ENCODE results near the gene GCSH.

GCSH gene

DNA sequence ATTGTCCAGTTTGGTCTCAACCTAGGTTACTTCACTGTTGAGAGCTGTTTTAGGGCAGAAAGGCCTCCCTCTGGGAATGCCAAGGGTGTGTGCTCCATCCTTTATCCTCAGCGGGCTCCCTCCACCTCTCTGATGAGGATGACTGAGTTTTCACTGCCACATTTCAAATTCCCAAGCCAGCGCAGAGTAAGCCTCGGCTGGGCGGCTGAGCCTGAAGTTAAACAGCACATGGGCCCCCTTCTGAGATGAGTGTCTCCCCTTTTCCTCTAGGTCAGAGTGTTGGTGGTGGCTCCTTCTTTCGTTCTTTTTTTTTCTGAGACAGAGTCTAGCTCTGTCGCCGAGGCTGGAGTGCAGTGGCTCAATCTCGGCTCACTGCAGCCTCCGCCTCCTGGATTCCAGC, 5.5 kb upstream of the GCSH start:
- DNase-seq (ENCODE audit: low read depth in 2 of 2) = no peak

DNA sequence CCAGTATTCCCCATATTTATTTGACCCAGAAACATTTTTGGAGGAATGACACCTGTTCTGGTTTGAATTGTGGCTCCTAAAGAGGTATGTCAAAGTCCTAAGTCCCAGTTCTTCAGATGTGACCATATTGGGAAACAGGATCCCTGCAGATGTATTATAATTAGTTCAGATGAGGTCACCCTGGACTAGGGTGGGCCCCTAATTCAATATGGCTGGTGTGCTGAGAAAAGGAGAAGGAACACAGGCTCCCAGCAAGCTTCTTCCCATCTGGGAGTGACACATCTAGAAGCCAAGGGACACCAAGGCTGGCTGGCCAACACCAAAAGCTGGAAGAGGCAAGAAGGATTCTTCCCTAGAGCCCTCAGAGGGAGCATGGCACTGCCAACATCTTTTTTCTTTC, 3.8 kb upstream of the GCSH start:
- DNase-seq (ENCODE audit: low read depth in 2 of 2) = no peak

DNA sequence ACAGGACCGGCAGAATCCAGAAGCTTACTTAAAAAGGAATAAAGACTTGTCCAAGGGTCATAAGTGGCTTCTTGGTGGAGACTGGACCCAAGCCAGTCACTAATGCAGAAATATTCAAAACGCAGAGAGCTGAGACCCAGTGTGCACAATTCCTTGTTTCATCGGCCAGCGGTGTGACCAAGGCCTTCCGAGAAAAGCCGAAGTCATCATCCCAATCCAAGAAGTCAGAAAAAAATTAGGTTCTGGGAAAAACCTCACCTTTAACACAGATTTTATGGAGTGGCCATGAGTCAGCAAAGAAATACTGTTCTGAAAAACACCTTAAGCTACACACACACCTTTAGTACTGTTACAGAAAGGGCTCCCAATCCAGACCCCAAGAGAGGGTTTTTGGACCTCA, 1.0 kb upstream of the GCSH start:
- DNase-seq (ENCODE audit: low read depth in 2 of 2) = no peak

DNA sequence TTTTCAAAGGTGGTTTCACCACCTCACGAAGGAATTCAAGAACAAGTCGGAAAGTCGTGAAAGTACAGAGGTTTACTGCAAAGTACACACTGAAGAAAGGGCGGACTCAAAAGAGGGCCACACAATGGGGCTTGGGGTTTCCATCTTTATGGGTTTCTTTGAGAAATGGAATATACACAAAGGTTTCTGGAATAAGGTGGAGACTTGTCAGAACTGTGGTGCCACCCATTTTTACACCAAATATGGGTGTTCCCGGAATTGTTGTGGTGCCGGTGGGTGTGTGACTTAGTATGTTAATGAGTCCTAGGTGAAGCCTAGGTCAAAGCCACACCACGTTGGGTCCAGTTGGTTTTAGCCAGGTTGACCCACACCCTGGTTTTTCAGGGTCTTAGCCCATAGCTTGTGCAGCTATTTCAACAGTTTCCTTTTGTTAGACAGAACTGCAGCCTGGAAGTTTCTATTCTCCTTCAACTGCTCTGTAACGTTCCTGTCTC, 567 bp upstream of the GCSH start:
- DNase-seq (ENCODE audit: low read depth in 2 of 2) = no peak

DNA sequence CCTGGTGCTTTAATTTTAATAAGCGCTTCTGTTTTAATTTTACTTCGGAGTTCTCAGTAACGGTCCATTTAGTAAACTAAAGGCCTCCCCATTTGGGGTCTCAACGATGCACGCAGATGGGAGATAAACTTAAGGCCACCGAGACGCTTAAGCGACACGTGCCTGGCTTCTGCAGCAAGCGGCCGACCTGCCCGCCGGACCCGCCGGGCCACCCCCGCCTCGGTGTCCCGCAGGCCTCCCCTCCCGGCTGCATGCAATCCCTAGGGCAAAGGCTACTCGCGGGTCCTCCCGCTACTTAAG, 592 bp downstream of the GCSH start:
- no peak for DNase-seq (ENCODE audit: low read depth in 2 of 2)

DNA sequence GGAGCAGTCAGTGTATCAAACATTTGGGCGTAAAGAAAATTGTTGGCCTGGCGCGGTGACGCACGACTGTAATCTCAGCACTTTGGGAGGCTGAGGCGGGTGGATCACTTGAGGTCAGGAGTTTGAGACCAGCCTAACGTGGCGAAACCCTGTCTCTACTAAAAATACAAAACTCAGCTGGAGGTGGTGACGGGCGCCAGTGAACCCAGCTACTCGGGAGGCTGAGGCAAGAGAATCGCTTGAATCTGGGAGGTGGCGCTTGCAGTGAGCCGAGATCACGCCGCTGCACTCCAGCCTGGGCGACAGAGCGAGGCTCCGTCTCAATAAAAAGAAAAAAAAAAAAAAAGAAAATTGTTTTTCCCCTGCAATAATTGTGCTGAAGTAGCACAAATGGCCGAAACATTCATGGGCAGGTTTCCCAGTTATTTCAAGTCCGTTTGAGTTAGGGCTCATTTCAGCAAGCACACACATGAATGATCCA, 1.4 kb downstream of the GCSH start:
- no peak for DNase-seq (ENCODE audit: low read depth in 2 of 2)

DNA sequence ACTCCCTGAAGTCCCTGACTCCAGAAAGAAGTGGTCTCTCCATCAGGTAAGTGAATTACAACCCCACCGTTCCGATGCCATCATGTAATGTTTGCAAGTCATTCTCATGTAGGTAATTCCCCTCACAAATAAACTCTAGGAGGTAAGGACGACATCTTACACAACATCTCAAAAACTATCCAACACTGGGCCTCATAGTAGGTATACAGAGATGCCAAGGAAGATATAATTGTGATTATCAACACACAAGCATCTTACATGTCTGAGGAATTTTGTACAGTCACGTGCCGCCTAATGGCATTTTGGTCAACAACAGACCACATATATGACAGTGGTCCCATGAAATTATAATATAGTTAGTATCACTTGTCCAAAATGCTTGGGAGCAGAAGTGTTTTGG, 7.4 kb downstream of the GCSH start:
- DNase-seq (ENCODE audit: low read depth in 2 of 2) = no peak

DNA sequence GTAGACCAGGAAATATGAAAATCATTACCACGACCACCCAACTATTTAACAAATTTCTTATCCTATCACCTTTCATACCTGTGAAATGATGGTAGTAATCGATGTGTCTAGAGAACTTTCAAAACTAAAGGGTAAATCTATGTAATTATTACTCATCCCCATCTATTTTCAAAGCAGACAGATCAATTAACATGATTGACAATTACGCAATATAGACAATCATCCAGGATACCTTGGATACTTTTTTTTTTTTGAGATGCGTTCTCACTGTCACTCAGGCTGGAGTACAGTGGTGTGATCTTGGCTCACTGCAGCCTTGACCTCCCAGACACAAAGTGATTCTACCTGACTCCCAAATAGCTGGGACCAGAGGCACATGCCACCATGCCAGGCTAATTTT, 15.2 kb downstream of the GCSH start:
- DNase-seq (ENCODE audit: low read depth in 2 of 2) = no peak

DNA sequence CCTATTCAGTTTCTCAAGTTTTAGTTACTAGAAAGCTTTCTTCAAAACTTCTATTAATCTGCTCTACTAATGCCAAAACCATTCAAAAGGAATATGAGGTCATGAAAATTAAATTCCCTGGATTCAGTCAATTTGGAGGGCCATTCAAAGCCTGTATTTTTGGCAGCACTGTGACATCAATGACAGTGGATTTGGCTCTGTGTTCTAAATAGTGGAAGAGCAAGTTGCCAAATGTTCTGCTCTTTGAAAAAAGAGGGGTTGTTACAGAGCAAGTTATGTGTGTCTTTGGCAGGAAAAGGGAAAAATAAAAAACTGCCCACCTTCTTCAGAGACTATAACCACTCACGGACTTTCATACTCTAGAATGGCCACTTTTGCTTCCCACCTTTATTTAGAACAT, 16.0 kb downstream of the GCSH start:
- DNase-seq (ENCODE audit: low read depth in 2 of 2) = no peak

DNA sequence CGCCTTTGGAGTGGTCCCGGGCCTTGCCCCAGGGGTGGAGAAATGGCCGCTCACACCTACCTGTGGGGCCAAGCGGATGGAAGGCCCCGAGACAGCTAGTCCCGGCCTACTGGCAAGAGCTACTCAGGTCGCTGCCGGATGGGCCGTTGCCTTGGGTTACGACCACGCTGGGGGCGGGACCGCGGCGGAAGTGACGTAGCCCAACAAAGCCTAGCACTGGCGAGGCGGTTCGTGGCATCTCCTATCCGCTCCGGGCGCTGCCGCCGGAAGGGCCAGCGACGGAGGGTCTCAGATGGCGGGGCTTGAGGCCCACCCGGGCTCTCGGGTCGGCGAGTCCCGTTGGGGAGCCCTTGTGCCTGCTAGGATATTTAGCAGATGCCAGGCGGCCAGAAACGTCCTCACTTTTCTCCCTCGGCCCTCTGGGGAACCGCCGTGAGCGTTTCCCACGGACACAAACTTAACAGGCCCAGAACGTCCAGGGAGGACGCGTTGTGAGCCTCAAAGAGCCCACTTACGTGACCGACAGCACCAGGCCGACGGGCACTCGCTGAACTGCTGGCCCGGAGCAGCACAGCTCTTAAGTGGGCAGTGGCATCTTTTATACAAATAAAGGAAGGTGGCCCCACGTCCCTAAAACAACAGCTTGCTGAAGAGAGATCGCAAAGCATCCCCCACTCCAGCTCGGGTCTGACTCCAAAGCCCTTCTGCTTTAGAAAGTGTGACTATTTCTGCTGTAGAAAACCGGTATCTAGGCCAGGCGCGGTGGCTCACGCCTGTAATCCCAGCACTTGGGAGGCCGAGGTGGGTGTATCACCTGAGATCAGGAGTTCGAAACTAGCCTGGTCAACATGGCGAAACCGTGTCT, 18.9 kb downstream of the GCSH start, which contains the start of gene C16orf46:
TSS of gene C16orf46 (minus strand) at position 163 of the 865 bp plus-strand sequence. CDS start 13,283 bp downstream, outside the sequence.
- DNase-seq (ENCODE audit: low read depth in 2 of 2) = peak; percentile 84 to 95

DNA sequence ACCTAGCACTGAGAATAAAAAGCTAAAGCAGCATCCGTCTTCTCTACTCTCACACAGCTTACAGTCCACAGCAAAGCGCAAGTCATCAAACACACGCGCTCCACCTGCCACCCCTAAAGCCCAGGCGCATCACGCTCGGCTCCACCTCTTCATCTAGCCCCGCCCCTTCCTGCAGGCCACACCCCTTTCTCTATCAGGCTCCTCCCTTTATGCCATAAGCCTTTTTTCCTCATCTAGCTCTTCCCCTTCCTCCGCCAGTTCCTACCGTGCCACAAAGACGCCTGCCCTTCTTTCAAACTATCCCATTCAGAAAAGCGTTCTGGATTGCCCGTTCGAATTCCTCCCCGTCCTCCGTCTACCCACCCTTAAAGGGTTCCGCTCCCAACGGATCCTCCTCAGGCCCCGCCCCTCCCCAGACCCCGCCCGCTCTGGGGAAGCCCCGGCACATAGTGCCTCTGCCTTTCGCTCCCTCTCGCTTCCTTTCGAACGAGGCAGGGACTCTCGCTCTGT, 19.6 kb downstream of the GCSH start:
- DNase-seq (ENCODE audit: low read depth in 2 of 2) = peak; percentile 86 to 98

DNA sequence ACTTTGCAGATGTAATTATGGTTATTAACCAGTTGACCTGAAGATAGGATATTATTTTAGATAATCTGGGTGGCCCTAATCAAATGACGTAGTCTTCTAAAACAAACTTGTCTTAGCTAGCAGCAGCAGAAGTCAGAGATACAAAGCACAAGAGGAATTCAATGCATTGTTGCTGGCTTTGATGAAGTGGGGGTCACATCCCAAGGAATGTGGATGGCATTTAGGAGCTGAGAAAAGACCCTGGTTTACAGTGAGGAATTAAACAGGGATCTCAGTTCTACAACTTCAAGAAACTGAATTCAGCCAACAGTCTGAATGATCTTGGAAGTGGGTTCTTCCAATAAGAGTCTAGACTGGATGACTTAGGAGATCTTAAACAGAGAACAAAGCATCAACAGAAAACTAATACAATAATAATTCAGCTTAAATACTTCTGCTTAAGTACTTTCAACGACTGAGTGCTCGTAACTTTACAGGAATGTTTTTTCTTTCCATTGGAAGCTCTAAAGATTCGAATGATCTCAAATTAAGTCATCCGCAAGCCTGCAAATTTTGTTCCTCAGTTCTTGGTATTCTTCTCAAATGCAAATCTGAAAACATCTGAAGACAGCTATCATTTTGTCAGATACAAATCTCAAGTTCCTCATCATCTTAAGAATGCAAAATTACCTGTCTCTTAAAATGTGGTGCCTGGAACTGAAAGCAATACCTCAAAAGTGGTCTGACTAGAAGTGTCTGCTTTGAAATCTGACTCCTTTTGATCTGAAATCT, 22.4 kb downstream of the GCSH start:
- no peak for DNase-seq (ENCODE audit: low read depth in 2 of 2)

DNA sequence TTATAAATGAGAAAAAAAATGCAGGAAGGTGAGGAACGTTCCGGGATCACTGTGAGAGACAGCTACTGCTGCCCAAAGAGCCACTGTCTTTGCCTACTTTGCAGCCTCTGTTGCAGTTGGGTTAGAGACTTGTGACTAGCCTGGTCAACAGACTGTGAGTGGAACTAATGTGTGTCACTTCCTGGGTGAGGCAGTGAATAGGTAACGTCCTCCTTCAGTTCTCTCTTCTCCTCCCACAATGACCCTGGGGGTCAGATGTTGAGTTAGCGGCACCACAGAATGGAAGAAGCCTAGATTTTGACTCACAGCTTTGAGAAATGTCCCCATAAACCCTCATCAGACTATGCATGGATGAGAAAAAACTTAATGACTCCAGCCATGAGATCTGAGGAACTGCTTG, 24.4 kb downstream of the GCSH start:
- no peak for DNase-seq (ENCODE audit: low read depth in 2 of 2)

DNA sequence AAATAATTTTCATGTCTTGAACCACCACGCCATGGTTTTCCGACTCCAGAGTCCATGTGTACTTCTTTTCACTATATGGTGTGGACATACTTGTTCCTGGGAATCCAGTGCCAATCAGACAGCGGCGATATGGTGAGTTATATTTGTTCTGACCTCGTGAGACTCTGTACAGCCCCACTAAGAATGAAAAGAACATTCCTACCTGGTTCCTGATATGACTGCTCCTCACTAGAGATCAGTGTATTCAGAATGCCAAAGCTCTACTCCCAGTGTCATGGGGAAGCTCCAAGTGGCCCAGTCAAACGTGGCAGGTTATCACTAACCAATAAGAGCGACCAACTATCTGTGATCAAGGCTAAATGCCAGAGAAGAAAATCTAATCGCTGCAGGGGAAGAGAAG, 25.2 kb downstream of the GCSH start:
- no peak for DNase-seq (ENCODE audit: low read depth in 2 of 2)

DNA sequence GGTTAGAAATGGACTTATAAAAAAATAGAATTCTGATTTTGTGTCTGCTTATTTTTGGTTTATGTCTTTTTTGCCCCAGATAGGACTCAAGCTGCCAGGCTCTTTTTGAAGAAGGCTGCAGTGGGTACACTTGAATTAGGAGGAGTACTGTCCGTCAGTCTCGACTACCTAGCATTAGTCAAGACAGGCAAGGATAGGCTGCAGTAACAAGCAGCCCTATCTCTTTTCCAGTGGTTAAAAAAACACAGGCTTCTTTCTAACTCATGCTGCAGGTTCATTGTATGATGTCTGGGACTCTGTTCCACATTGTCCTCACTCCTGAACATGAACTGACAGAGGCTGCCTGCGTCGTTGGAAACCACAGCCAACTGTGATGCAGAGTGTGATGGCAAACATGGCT, 27.1 kb downstream of the GCSH start:
- no peak for DNase-seq (ENCODE audit: low read depth in 2 of 2)

DNA sequence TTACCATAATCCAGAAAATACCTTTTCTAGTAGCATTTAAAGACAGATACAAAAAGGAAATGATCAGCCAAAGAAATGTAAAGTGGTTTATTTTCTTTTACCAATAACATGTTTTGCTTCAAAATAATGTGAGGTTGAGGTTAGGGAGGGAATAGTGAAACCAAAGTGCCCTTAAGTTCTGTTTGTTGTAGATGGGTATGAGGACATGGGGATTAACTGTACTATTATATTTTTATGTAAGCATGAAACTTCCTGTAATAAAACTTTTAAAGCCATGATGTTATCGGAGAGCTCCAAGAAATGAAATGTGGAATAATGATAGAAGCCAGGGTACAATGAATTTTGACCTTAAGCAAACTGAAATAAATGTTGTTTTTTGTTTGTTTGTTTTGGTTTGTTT, 29.0 kb downstream of the GCSH start:
- DNase-seq (ENCODE audit: low read depth in 2 of 2) = no peak

DNA sequence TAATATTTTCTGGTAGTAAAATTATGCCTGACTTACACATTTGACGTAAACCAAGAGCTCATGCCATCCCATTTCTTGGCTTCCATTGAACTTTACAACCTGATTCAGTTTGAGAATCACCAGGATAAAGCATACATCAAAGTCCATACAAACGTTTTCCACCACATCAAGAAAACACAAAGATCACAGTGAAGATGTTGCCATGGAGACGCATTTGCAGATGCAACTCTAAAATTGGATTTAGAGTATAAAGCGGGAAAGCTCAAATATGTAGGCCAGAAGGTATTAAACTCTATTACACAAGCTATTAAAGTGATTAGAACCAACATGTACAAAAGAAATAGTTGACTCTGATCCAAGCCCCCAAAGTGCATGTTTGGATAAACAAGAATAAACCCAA, 29.5 kb downstream of the GCSH start:
- no peak for DNase-seq (ENCODE audit: low read depth in 2 of 2)

DNA sequence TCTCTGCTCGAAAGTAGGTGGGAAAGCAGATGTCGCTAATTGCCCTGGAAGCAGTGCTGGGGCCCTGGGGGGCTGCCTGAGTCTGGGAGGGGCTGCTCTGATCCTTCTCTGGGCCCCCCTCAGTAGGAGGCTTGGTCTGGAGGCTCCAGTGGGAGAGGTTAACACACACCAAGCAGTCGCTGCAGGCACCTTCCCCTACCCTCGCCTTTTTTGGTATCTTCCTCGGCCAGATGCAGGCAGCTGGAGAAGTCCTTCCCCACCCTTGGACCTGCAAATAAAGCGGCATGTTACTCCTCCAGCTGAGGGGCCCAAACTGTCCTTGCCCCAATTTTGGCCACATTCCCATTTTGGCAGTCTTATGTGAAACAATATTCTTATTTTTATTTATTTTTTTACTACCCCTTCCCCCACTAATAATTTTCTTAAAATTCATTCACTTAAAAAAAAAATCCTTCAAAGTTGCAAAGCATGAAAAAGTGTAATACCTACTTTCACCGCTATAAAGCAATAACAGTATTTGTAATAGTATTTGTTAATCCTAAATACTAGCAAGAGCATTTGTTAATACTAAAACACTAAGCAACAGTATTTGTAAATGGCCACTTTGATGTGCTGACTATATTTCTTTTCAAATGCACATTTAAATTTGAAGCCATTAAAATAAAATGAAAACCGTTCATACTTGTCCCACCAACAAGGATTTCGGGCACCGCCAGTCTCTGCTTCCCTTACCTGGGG, 34.2 kb downstream of the GCSH start:
- no peak for DNase-seq (ENCODE audit: low read depth in 2 of 2)

DNA sequence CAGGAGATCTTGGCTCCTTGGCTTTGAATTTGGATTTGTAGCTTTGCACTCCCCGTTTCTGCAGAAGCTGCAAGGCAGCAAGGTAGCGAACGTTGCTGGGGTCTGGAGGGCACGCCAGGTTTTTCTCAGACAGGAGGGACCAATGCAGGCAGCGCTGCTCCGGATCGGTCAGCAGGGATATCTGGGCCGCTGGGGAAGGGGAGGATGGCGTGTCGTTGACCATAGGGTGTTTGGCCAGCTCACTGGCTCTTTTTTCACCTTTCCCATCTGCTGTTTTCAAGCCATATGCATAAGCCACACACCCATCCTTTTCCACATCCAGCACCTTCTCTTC, 34.9 kb downstream of the GCSH start:
- DNase-seq (ENCODE audit: low read depth in 2 of 2) = no peak

DNA sequence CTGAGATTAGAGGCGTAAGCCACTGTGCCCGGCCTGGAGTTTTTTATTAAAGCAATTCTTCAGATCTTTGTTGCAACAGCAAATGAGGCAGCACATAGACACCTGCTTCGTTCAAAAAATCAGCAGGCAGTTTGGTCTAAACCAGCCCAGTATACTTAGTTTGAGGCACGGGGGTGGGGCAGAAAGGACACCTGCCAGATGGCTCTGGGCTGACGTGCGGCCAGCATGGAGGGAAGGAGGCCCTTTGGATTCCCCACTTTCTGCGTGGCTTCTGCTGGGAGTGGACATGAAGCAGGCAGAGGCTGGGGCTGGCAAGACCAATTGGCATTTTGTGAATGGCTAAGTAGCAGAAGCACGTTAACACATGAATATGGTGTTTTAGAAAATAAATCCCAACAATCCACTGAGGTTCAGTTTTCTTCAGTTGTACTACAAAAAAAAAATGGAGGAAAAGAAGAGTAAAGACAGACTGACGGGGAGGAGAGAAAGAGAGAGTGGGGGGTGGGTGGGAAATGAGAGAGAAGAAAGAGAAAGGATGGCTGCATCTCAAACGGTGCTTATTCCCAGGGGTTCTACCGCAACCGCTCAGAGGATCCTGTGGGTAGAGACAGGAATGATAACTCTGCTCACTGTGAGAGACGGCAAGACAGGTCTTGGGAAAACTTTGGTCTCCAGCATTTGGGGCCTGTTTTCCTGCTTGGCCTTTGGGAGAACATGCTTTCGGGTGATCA, 35.5 kb downstream of the GCSH start:
- DNase-seq (ENCODE audit: low read depth in 2 of 2) = no peak

DNA sequence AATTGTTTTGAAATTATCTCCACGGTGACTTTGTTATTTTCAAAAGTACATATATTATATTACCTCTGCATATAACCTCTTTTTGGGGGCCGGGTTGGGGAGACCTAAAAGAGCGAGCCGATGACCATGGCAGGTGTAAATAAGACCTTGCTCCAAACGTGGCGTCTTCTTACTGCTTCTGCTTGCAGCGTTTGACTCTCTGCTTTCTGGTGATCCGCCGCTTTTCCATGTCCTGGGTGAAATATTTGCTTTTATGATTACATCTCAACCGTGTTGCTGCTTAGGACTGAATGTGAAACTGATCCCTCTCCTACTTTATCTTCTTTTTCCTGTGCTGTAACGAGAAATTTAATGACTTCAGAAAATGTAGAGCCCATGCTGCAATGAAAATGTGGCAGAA, 42.4 kb downstream of the GCSH start:
- DNase-seq (ENCODE audit: low read depth in 2 of 2) = no peak

DNA sequence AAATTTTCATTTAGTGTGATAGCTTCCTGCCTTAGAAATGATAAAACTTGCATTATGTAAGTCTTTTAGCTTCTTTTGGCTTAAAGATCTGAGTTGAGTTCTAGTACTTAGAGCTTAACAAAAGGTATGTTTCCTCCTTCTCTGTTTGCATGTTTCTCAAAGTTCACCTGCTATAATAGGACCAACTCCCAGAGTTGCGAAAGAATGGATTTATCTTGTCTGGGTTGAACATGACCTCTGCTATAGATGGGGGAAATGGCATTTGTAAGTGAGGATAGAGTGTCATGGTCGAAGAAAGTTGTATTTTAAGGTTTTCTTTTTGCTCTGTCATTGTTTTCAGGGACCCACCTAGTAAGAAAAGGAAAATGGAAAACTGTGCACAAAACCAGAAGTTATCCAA, 53.4 kb downstream of the GCSH start:
- no peak for DNase-seq (ENCODE audit: low read depth in 2 of 2)
